SK-N-SH (cell line): Measurements from ENCODE around the gene DAB1.

Source experiments
- EP300 ChIP-seq, 2 experiments: IDR thresholded peaks; 2 replicates each; pipeline versions ENCODE4 v1.4.0 to v1.6.1; 2012; ENCODE audit warnings: borderline replicate concordance in 1 of 2, low read depth in 1 of 2, low read length in 1 of 2
- EZH2phosphoT487 ChIP-seq: fragments of 200-600 bp; sonication (generic); IDR thresholded peaks from 2 replicates; pipeline ENCODE4 v1.6.1; 2017; ENCODE audit warnings: low read depth, mixed run types, mild to moderate bottlenecking, antibody characterized with exemption, moderate library complexity, borderline replicate concordance
- MXI1 ChIP-seq: IDR thresholded peaks from 2 replicates; pipeline ENCODE4 v1.6.1; 2012; ENCODE audit warnings: mild to moderate bottlenecking, low read depth, low read length, improper control_type of control experiment
- RAD21 ChIP-seq: IDR thresholded peaks from 2 replicates; pipeline ENCODE4 v1.6.1; 2012; ENCODE audit warnings: mild to moderate bottlenecking, low read length
- RFX5 ChIP-seq: IDR thresholded peaks from 2 replicates; pipeline ENCODE4 v1.6.1; 2012; ENCODE audit warnings: mild to moderate bottlenecking, improper control_type of control experiment, low read length
- TEAD4 ChIP-seq: IDR thresholded peaks from 2 replicates; pipeline ENCODE4 v1.4.0; 2012; ENCODE audit warnings: mild to moderate bottlenecking, borderline replicate concordance; ENCODE audit not compliant: insufficient read depth
- YY1 ChIP-seq: IDR thresholded peaks from 2 replicates; pipeline ENCODE4 v1.4.0; 2012; ENCODE audit warnings: low read depth, mild to moderate bottlenecking
- TF ChIP-seq, protein P1 (sequence below): fragments of 200-600 bp; sonication (generic); IDR thresholded peaks from 2 replicates; pipeline ENCODE4 v1.6.1; 2017; ENCODE audit warnings: antibody characterized with exemption, mild to moderate bottlenecking, moderate library complexity
- TF ChIP-seq, protein P2 (sequence below): IDR thresholded peaks from 2 replicates; pipeline ENCODE4 v1.4.0; 2012; ENCODE audit warnings: low read depth, borderline replicate concordance
- TF ChIP-seq, protein P3 (sequence below): IDR thresholded peaks from 2 replicates; pipeline ENCODE4 v1.4.0; 2012; ENCODE audit warnings: low read depth, borderline replicate concordance

DNA sequence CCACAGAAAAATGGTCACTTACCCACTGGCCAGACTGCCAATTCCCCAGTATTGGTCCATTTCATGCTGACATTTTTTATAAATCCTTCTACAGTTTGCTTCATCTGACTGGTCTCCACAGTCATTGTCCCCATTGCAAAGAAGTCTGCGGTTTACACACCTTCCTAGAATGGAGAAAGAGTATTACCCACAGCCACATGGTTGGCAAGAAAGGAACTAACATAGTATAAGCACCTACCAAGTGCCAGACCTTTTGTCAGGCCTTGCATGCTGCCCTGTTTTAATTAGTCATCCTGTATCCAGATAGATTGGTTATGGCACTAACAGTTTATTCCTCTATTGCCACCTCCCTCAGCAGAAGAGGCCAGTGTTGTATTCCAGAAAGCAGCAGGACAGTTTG lies 469.2 kb downstream of the DAB1 start:
- TF ChIP-seq, protein P1, sequence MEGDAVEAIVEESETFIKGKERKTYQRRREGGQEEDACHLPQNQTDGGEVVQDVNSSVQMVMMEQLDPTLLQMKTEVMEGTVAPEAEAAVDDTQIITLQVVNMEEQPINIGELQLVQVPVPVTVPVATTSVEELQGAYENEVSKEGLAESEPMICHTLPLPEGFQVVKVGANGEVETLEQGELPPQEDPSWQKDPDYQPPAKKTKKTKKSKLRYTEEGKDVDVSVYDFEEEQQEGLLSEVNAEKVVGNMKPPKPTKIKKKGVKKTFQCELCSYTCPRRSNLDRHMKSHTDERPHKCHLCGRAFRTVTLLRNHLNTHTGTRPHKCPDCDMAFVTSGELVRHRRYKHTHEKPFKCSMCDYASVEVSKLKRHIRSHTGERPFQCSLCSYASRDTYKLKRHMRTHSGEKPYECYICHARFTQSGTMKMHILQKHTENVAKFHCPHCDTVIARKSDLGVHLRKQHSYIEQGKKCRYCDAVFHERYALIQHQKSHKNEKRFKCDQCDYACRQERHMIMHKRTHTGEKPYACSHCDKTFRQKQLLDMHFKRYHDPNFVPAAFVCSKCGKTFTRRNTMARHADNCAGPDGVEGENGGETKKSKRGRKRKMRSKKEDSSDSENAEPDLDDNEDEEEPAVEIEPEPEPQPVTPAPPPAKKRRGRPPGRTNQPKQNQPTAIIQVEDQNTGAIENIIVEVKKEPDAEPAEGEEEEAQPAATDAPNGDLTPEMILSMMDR, result no peak
- no peak for TF ChIP-seq RAD21
- TF ChIP-seq, protein P2, sequence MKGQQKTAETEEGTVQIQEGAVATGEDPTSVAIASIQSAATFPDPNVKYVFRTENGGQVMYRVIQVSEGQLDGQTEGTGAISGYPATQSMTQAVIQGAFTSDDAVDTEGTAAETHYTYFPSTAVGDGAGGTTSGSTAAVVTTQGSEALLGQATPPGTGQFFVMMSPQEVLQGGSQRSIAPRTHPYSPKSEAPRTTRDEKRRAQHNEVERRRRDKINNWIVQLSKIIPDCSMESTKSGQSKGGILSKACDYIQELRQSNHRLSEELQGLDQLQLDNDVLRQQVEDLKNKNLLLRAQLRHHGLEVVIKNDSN, result no peak
- TF ChIP-seq, protein P3, sequence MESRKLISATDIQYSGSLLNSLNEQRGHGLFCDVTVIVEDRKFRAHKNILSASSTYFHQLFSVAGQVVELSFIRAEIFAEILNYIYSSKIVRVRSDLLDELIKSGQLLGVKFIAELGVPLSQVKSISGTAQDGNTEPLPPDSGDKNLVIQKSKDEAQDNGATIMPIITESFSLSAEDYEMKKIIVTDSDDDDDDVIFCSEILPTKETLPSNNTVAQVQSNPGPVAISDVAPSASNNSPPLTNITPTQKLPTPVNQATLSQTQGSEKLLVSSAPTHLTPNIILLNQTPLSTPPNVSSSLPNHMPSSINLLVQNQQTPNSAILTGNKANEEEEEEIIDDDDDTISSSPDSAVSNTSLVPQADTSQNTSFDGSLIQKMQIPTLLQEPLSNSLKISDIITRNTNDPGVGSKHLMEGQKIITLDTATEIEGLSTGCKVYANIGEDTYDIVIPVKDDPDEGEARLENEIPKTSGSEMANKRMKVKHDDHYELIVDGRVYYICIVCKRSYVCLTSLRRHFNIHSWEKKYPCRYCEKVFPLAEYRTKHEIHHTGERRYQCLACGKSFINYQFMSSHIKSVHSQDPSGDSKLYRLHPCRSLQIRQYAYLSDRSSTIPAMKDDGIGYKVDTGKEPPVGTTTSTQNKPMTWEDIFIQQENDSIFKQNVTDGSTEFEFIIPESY, result no peak
- TF ChIP-seq EP300 (IDR thresholded peaks at IDR 0.05; ENCODE audit: borderline replicate concordance in 1 of 2, low read depth in 1 of 2, low read length in 1 of 2), result no peak
- no peak for TF ChIP-seq YY1
- no peak for TF ChIP-seq EZH2phosphoT487
- no peak for TF ChIP-seq MXI1
- TF ChIP-seq TEAD4, result no peak
- TF ChIP-seq RFX5, result no peak
